ENCODE results near the gene ADAMTS15.

DNA sequence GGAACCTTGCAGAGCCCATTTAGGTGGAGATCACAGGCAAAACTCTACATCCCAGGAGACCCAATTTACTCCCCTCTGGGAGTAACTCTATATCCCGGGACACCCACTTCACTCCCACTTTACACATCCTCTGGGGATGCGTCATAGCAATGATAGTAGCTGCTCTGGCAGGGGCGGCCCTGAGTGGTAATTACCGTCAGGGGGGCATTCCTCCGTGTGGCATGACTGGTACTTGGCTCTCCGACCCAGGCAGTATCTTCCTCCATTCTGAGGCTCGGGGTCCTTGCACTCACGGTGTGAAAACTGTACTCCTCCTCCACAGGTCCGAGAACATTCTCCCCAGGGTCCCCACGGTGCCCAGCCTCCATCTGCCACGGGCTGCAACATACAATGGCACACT, 37.2 kb upstream of the ADAMTS15 start:
- TF ChIP-seq GATA3 (IDR thresholded peaks at IDR 0.05; ENCODE audit: low read depth, low read length) (no peak), GATA2 (IDR thresholded peaks at IDR 0.05; ENCODE audit: low read depth, low read length) (no peak)
